Daoy (cell line): ENCODE measurements around the gene ZNF775. TPM values are rescaled to one million over a fixed set of nuclear protein-coding genes. Genes with fewer than 3 reads are reported as not detected.

Experiments used
- DNase-seq: peaks from one replicate; pipeline ENCODE4 v3.0.0-alpha.2; 2015; ENCODE audit warnings: low read depth
- total RNA-seq: library from RNA; depleted of rRNA; stranded (reverse); fragments of >200 nt; shearing (Covaris generic); gene quantifications from 2 replicates; pipeline ENCODE4 v1.2.3, GENCODE V29; 2014

ZNF775 gene
- total RNA-seq, 1 experiment from 2014 or later: 9.1 TPM

DNA sequence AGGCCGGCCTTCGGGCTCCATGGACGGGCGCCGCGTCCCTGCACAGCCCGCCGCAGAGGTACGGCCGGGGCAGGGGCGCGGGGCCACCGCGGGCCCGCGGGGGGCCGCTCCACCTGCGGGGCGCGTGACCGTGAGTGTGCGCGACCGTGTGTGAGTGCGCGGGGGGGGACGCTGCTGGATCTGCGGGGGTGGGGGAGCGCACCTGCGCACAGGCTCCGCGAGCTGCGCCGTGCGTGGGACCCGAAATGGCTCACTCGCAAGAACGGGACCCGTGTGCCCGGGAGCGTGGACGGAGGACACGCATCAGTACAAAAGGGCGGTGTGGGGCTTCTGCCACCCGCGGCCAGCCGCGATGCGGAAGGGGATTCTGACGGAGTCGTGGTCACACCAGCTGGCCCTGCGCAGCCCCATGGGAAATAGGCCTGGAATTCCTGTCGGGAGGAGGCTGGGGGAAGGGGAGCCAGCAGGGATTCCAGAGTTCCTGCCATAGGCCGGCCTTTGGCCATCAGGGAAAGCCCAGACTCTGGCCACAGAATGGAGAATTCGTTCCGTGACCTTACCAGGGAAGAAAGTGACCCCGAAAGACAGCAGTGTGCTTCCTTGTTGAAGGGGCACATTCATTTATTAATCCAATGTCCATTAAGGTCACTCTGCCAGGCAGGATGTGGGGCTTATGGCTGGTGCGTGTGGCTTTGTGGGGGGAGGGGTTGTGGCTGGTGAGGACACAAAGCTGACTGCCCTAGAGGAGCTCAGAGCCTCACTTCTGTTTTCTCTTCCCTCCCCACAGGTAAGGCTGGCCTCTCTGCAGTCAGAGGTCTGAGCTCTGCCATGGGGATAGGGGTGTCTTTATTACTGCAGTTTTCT, 10.0 kb upstream of the ZNF775 start:
- peak; percentile 79 for DNase-seq

DNA sequence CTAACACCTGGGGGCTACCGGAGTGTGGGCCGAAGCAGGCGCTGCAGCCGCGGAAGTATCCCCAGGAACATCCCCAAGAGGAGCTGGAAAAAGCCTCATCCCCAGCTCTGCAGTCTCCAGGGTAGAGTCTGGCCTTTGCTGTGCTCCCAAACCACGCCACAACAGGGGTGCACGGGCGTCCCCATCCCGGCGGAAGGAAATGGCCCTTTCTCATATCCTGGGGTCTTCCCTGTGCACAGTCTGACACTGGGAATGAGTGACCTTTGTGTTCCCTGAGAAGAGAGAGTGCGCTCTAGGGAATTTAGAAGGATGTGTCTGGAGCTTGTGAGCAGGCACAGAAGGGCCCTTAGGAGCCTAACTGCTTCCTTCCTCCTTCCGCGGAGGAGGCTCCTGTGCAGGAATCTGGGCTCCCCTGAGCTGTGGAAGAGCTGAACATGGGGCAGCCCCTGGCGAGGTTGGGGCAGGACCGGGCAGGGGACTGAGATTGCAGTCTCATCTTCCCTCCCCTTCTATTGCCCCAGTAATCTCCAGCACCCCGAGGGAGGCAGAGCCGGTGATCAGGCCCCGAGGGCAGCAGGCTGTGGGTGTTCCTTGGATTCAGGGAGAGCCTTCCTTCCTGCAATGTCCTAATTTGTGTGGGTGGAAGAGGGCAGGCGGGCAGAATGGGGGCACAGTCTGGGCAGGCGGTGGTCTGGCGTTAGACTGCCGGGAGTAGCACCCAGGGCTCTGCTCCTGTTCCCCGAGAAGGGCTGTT, 9.2 kb upstream of the ZNF775 start:
- DNase-seq: no peak

- no peak for DNase-seq
Measured at GRCh38 chr7:150370612-150371071, 8.5 kb upstream of the ZNF775 start.

DNA sequence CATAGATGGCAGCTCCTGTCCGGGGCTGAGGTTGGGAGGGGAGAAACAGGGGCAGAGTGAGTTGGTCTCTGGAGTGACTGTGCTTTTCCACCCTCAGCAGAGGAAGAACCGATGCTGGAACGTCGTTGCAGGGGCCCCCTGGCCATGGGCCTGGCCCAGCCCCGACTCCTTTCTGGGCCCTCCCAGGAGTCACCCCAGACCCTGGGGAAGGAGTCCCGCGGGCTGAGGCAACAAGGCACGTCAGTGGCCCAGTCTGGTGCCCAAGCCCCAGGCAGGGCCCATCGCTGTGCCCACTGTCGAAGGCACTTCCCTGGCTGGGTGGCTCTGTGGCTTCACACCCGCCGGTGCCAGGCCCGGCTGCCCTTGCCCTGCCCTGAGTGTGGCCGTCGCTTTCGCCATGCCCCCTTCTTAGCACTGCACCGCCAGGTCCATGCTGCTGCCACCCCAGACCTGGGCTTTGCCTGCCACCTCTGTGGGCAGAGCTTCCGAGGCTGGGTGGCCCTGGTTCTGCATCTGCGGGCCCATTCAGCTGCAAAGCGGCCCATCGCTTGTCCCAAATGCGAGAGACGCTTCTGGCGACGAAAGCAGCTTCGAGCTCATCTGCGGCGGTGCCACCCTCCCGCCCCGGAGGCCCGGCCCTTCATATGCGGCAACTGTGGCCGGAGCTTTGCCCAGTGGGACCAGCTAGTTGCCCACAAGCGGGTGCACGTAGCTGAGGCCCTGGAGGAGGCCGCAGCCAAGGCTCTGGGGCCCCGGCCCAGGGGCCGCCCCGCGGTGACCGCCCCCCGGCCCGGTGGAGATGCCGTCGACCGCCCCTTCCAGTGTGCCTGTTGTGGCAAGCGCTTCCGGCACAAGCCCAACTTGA, 7.8 kb upstream of the ZNF775 start:
- DNase-seq: no peak

- no peak for DNase-seq
Measured at GRCh38 chr7:150371996-150372270, 7.2 kb upstream of the ZNF775 start.

- no peak for DNase-seq
Measured at GRCh38 chr7:150372271-150373048, 6.7 kb upstream of the ZNF775 start.

GRCh38 chr7:150373049-150373801, 5.9 kb upstream of the ZNF775 start:
- DNase-seq: no peak

DNA sequence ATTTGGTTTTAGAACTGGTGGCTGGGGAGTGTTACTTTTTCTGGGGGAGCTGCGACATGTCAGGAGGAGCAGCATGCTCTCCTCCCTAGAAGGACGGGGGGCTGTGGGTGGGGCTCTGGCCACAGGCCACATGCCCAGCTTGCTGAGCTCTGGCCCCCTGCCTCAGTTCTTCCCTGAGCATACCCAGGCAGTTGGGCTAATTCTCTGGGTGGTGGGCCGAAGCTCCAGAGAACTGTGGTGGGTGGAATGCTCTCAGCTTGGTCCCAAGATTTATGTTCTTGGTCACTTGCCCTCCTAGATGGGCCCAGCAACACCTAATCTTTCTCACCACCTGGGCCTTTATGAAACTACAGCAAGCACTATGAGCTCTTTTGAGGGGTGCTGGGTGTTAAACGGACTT, 5.1 kb upstream of the ZNF775 start:
- DNase-seq: no peak

DNA sequence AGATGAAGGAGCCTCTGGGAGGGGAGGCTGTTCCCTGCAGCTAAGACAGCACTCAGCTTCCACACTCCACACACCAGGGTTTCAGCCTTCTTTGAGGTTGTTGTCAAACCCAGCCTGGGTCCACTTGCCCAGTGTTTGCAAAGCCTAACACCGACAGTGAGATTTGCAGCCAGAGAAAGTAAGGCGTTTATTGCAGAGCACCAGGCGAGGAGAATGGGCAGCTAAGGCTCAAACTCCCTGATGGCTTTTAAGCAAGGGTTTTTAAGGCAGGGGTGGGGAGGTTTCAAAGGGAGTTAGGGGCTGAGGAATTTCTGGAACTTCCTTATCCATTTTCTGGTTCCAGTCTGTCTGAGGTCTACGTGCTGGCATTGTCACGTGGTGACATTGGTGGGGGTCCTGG, 4.7 kb upstream of the ZNF775 start:
- DNase-seq: no peak

DNA sequence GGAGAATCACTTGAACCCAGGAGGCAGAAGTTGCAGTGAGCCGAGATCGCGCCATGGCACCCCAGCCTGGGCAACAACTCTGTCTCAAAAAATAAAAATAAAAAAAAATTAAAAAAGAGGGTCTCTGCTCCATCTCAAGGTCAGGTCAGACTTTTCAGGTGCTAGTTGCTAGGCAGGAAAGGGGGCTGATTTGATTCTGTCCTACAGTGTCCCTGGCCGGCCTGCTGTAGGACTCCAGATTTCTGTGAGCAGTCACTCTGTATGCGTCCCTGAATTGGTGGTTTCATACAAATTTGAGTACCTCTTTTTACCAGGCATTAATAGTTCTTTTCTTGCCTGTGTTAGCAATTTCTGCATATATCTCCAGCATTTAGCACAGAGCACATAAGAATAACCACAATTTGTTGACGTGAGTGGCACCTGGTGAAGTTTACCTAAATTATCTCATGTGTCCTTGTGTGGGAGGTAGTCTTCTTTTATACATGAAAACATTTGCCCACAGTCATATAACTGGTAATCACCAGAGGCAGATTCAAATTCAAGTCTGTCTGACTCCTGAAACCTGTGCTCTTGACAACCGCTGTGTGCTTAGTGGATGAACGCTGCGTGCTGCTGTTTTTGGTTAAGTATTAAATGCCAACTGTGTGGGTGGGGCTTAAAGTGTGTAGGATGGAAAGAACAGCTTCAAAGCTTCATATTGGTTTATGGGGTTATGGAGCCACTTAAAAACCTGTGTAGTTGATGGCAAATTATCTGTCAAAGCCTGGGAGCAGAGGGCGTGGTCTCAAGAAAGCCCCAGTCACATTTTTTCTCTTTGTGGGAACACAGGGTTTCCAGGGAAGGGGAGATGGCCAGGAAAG, 3.2 kb upstream of the ZNF775 start:
- no peak for DNase-seq

DNA sequence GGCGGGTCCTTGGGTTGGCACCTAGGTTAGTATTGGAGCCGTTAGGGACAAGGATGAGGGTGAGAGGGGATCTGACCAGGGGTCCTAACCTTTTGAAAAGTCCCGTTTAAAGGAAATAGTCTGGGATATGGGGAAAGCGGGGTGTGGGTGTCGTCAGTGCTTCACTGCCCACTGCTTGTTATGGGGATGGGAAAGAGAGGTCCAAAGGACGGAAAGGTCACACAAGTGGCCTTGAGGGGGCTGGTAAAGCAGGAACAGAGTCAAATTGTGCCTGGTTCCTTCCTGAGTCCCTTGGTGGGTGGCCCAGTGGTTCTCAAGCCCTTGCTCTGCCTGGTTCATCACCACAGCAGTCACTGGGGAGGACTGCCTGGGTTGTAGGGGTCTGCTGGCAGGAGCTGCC, 2.6 kb upstream of the ZNF775 start:
- DNase-seq: no peak

DNA sequence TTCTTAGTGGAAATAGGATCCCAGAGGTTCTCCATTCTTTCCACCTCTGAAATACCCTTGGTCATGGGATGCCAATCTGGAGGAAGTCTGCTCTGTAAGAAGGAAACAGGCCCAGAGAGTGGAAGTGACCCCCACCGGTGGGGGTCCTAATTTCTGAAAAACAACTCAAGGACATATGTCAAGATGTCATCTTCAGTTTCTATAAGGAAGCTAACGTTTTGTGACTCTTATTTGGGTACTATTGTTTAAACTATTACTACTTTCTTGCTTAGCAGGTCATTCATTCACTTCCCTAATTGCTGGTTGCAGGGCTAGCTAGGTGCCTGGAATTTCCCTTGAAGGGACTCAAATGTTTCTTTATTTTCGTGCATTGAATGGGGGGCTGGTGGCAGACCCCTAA, 1.9 kb upstream of the ZNF775 start:
- DNase-seq: no peak

DNA sequence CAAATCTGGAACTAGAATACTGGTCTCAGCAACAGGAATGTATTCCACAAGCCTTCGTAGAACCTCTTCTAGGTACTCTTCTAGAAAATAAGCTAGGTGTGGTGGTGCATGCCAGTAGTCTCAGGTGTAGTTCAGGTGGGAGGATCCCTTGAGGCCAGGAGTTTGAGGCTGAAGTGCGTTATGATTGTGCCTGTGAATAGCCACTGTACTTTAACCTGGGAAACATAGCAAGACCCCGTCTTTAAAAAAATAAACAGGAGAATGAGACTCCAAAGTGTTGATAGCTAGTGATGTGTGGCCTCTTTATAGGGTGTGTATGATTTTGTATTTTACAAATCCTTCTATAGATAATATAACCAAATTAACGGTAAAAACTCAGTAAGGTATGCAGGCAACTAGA, 1.5 kb upstream of the ZNF775 start:
- DNase-seq: no peak

GRCh38 chr7:150378115-150378852, 846 bp upstream of the ZNF775 start:
- DNase-seq: peak; percentile 93

DNA sequence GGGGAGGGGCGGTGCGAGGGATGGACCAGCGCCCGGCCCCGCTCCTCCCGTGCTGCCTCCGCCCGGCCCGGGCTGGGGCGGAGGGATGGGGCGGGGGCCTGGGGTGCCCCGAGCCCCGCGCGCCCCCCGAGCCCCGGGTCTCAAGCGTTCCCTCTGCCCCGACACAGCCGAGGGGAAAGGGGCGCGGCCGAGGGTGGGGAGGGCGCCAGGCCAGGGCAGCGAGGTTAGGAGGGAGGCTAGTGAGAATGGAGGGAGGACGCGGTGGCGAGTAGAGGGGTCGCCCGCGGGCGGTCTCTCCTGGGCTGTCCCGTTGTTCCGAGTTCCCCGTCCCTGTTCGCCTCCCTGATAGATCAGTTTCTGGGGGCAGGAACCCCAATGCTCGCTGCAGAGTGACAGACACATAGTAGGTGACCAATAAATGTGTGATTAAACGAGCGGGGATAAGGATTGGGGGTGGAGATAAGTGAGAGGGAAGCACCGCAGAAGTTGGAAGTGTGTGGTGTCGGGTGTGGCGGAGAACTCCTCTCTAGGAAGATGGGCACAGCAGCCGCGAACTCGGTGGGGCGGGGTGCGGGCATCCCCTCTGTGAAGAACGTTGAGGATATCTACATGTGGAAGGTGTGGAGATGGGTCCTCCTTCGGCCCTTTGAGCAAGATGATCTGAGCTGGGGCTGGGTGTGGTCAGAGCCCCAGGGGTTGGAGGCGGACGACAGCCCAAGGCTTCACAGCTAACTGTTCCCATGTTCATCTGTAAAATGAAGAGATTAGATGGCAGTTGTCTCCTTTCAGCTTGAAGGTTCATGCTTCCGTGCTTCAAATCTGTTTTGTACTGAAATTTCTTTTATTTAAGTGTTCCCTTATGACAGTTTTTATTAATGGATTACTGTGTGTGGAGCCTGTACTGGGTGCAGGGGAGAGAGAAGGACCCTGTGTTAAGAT, 580 bp downstream of the ZNF775 start:
- peak; percentile 55 for DNase-seq

DNA sequence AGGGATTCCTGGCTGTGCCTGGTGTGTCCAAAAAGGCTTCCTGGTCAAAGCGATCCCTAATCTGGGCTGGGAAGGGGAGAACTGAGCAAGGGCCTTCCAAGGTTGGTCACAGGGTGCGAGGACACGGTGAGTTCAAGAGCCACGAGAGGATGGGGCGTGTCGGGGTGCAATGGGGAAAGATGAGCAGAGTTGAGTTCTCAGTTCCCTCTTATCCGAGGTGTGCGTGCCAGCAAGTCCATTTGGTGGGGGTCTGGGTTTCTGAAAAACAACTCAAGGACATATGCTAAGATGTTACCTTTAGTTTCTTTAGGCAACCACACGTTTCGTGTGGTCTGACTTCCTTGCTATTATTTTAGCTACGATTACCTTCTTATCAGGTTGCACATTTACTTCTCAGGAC, 1.3 kb downstream of the ZNF775 start:
- DNase-seq: no peak

DNA sequence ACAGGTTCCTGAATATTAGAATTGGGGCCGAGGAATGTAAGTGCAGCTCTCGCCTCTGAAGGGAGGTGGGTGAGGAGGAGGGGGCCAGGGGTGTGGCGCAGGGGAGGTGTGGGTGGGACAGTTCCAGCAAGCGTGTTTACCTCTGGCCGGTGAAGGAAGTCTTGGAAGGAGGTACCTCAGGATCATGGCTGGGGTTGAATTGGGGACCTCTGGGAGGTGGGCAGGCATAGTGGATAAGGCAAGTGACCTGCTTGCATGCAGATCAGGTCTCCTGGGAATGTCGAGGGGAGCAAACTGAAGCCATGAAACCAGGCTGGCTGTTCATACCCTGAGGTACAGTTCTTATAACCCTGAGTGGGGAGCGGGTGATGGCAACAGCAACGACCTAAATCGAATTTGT, 2.0 kb downstream of the ZNF775 start:
- DNase-seq: no peak

- no peak for DNase-seq
Measured at GRCh38 chr7:150381785-150382122, 2.6 kb downstream of the ZNF775 start.
